OCI-LY7 (cell line): ENCODE measurements around the gene PSMA7. TPM values are rescaled to one million over a fixed set of nuclear protein-coding genes. Genes with fewer than 3 reads are reported as not detected.

ENCODE experiments used
- BruUV-seq: library from RNA; stranded (reverse); fragments of 400-500 nt; replicated peaks from 2 replicates; lab custom pipeline; 2021; lab: Mats Ljungman, UMichigan
- CTCF ChIA-PET: fragments of 300-600 bp; sonication (Branson Sonifier 250); formaldehyde crosslinking; loops from one replicate; lab custom pipeline; 2022; ENCODE audit warnings: antibody characterized with exemption; ENCODE audit not compliant: unreplicated experiment; lab: Charles Lee
- POLR2A ChIA-PET: fragments of 300-600 bp; sonication (Branson Sonifier 250); formaldehyde crosslinking; loops from one replicate; lab custom pipeline; 2022; ENCODE audit warnings: antibody characterized with exemption; lab: Charles Lee
- DNase-seq: peaks from one replicate; pipeline ENCODE4 v3.0.0-alpha.2; 2015; ENCODE audit warnings: low spot score
- H2AFZ ChIP-seq: fragments of 200-600 bp; sonication (generic), shearing (Covaris generic); 2 replicates; pipeline ENCODE4 v1.6.1; 2014; ENCODE audit warnings: mild to moderate bottlenecking, antibody characterized with exemption, low read length, moderate library complexity
- H3K27ac ChIP-seq: fragments of 200-600 bp; sonication (generic); 2 replicates; pipeline ENCODE4 v1.5.1; 2014; ENCODE audit warnings: mixed run types, low read depth, mild to moderate bottlenecking, moderate library complexity, low read length, inconsistent platforms; ENCODE audit not compliant: poor library complexity, severe bottlenecking
- H3K36me3 ChIP-seq: fragments of 200-600 bp; sonication (generic); 2 replicates; pipeline ENCODE4 v1.6.1; 2014; ENCODE audit warnings: mild to moderate bottlenecking, antibody characterized with exemption, low read length, moderate library complexity, mixed read lengths; ENCODE audit not compliant: insufficient read depth
- H3K4me1 ChIP-seq: fragments of 200-600 bp; sonication (generic); 2 replicates; pipeline ENCODE4 v1.5.1; 2014; ENCODE audit warnings: mild to moderate bottlenecking, low read length; ENCODE audit not compliant: insufficient read depth, poor library complexity, severe bottlenecking
- H3K4me2 ChIP-seq: fragments of 200-600 bp; sonication (generic); 2 replicates; pipeline ENCODE4 v1.6.1; 2014; ENCODE audit warnings: mild to moderate bottlenecking, low read length
- H3K4me3 ChIP-seq: fragments of 200-600 bp; sonication (generic); 2 replicates; pipeline ENCODE4 v1.5.1; 2014; ENCODE audit warnings: mild to moderate bottlenecking, low read depth, low read length; ENCODE audit not compliant: poor library complexity, severe bottlenecking
- H3K79me2 ChIP-seq: fragments of 200-600 bp; sonication (generic); 2 replicates; pipeline ENCODE4 v1.6.1; 2016; ENCODE audit warnings: low read depth, mild to moderate bottlenecking, low read length, moderate library complexity, mixed read lengths; ENCODE audit not compliant: insufficient read depth
- H3K9me2 ChIP-seq: fragments of 200-600 bp; sonication (generic); 2 replicates; pipeline ENCODE4 v1.6.1; 2016; ENCODE audit warnings: mild to moderate bottlenecking, low read length, mixed read lengths; ENCODE audit not compliant: insufficient read depth
- H3K9me3 ChIP-seq: fragments of 200-600 bp; sonication (generic); 2 replicates; pipeline ENCODE4 v1.6.1; 2014; ENCODE audit warnings: mild to moderate bottlenecking, mixed run types, low read length, mixed read lengths
- H4K20me1 ChIP-seq: fragments of 200-600 bp; sonication (generic); 2 replicates; pipeline ENCODE4 v1.6.1; 2014; ENCODE audit warnings: mild to moderate bottlenecking, antibody characterized with exemption, low read length, moderate library complexity, mixed read lengths; ENCODE audit not compliant: insufficient read depth
- EZH2phosphoT487 ChIP-seq: fragments of 200-600 bp; sonication (generic); IDR thresholded peaks from 2 replicates; pipeline ENCODE4 v1.6.1; 2018; ENCODE audit warnings: low read depth, borderline replicate concordance, mild to moderate bottlenecking, mixed run types, antibody characterized with exemption, low read length, moderate library complexity, mixed read lengths
- intact Hi-C: fragments of 100-400 bp; cut with micrococcal nuclease; formaldehyde crosslinking; loops from one replicate; pipeline ENCODE4 v1.10.0; 2022; ENCODE audit not compliant: unreplicated experiment
- total RNA-seq, 2 experiments: library from RNA; depleted of rRNA in 1 of 2; stranded (reverse); fragments of >200 nt in 1 of 2; shearing (Covaris generic) in 1 of 2; gene quantifications; 2 replicates each; pipeline ENCODE4 v1.2.3, GENCODE V29; 2014 to 2022
- TF ChIP-seq, protein P1 (sequence below): fragments of 200-600 bp; sonication (generic); conservative IDR thresholded peaks from 2 replicates; pipeline ENCODE4 v1.5.1; 2014; ENCODE audit warnings: mild to moderate bottlenecking, antibody characterized with exemption, low read length, moderate library complexity, mixed read lengths

PSMA7 gene
- total RNA-seq, 2 experiments from 2014 or later: 247 to 266 TPM

GRCh38 chr20:62126141-62126540 lies 17.1 kb downstream of the PSMA7 start:
- no peak for DNase-seq
- Histone ChIP-seq H2AFZ (no peak overlapping the region), H3K36me3 (peaks cover 78% of the 10 kb centered on the region), H3K9me3 (no peaks in the 10 kb centered on the region), H3K4me2 (no peak overlapping the region), H3K4me3 (no peak overlapping the region), H4K20me1 (peaks cover 13% of the 10 kb centered on the region), H3K27ac (no peak overlapping the region), H3K4me1 (peaks cover 35% of the 10 kb centered on the region), H3K9me2 (no peaks in the 10 kb centered on the region), H3K79me2 (peaks cover 20% of the 10 kb centered on the region)
- CTCF ChIA-PET: no interaction called here
- POLR2A ChIA-PET: no interaction called here
- TF ChIP-seq EZH2phosphoT487: no peak
- TF ChIP-seq, protein P1, sequence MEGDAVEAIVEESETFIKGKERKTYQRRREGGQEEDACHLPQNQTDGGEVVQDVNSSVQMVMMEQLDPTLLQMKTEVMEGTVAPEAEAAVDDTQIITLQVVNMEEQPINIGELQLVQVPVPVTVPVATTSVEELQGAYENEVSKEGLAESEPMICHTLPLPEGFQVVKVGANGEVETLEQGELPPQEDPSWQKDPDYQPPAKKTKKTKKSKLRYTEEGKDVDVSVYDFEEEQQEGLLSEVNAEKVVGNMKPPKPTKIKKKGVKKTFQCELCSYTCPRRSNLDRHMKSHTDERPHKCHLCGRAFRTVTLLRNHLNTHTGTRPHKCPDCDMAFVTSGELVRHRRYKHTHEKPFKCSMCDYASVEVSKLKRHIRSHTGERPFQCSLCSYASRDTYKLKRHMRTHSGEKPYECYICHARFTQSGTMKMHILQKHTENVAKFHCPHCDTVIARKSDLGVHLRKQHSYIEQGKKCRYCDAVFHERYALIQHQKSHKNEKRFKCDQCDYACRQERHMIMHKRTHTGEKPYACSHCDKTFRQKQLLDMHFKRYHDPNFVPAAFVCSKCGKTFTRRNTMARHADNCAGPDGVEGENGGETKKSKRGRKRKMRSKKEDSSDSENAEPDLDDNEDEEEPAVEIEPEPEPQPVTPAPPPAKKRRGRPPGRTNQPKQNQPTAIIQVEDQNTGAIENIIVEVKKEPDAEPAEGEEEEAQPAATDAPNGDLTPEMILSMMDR: no peak
- intact Hi-C loops: no loop called here
- BruUV-seq: no TSS peak

DNA sequence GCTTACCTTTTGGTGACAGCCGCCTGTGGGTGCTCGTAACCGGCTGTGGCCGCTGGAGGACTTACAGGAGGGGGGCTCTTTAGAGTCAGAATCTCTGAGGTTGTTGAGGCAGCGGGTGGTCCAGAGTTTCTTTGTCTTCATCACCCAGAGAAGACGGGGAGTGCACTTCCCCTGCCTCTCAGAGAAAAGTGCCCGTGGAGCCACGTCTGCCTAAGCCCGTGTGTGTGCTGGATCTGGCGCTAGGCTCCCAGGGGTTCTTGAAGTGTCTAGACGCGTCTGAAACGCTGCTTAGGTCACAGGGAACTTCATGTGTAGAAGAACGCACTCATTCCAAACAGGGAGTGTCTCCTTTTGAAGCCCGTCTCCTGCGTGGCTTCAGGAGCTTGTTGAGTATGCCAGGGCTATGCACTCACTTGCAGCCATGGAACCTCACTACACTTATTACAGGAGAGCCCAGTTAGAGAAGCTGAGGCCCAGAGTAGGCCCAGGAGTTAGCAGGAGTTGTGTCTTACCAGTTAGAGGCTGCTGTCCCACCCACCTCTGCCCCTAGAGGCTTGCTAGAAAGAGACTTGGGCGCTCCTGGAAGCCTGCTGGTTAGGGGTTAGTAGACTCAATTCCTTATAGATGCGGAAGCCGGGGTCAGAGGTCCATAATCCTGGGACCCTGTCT lies 19.6 kb downstream of the PSMA7 start:
- Histone ChIP-seq H3K9me3 (no peaks in the 10 kb centered on the region), H3K4me3 (peak overlapping the region; percentile 88)
- BruUV-seq: no TSS peak

More for the DNA sequence above, 19.6 kb downstream of the PSMA7 start:
- H4K20me1 ChIP-seq: peaks cover 13% of the 10 kb centered on the region
- CTCF ChIA-PET: no interaction called here
- no peak overlapping the region for H2AFZ ChIP-seq
- peak overlapping the region; percentile 85 for H3K4me2 ChIP-seq
- peaks cover 20% of the 10 kb centered on the region for H3K79me2 ChIP-seq
- no peak for DNase-seq
- H3K27ac ChIP-seq: peak overlapping the region; percentile 9
- TF ChIP-seq, protein P1: peak; percentile 30
- no peak for TF ChIP-seq EZH2phosphoT487
- POLR2A ChIA-PET: interaction anchor here (1.0 kb wide), 1 partner anchor 57 kb away, joined by 3 read pairs; no protein-coding TSS in a partner anchor
- peaks cover 52% of the 10 kb centered on the region for H3K36me3 ChIP-seq
- H3K4me1 ChIP-seq: peaks cover 32% of the 10 kb centered on the region
- H3K9me2 ChIP-seq: no peaks in the 10 kb centered on the region
- intact Hi-C loops: loop anchor here (2.0 kb wide), 1 partner anchor 121 kb away; no protein-coding TSS in a partner anchor
